BE2C (cell line): ENCODE data around the gene LACTBL1.
"Not testable (repeated sequence)": the region's sequence is repeated elsewhere in the genome, so short reads cannot be mapped to it uniquely, and the experiment has no call there.

Source experiments
- DNase-seq: peaks from one replicate; pipeline ENCODE4 v3.0.0-alpha.2; 2020
- H3K27me3 ChIP-seq: fragments of 250-450 bp; sonication (Bioruptor Pico); 2 replicates; pipeline ENCODE4 v1.5.1; 2020; ENCODE audit warnings: mild to moderate bottlenecking
- H3K36me3 ChIP-seq: fragments of 250-450 bp; sonication (Bioruptor Pico); 2 replicates; pipeline ENCODE4 v1.5.1; 2020; ENCODE audit warnings: mild to moderate bottlenecking
- H3K4me1 ChIP-seq: fragments of 250-450 bp; sonication (Bioruptor Pico); 2 replicates; pipeline ENCODE4 v1.5.1; 2020
- H3K4me3 ChIP-seq: 2 replicates; pipeline ENCODE4 v1.5.1; 2011; ENCODE audit warnings: low read depth, low read length
- H3K9me3 ChIP-seq: fragments of 250-450 bp; sonication (Bioruptor Pico); 2 replicates; pipeline ENCODE4 v1.5.1; 2020
- CTCF ChIP-seq: IDR thresholded peaks from 2 replicates; pipeline ENCODE4 v1.5.1; 2012; ENCODE audit warnings: mild to moderate bottlenecking, low read depth, low read length

LACTBL1 gene

GRCh38 chr1:22955146-22955545, 17.5 kb downstream of the LACTBL1 start:
- DNase-seq = no peak
- Histone ChIP-seq H3K4me3 (no peak overlapping the region), H3K4me1 (no peaks in the 10 kb centered on the region), H3K36me3 (no peaks in the 10 kb centered on the region), H3K9me3 (no peaks in the 10 kb centered on the region), H3K27me3 (peaks cover 18% of the 10 kb centered on the region)
- TF ChIP-seq CTCF = no peak

- Histone ChIP-seq H3K27me3 (peaks cover 18% of the 10 kb centered on the region), H3K9me3 (no peaks in the 10 kb centered on the region), H3K4me1 (no peaks in the 10 kb centered on the region), H3K4me3 (no peak overlapping the region), H3K36me3 (no peaks in the 10 kb centered on the region)
- DNase-seq = no peak
- TF ChIP-seq CTCF = no peak
Observed at GRCh38 chr1:22953740-22954141, 18.9 kb downstream of the LACTBL1 start.

- Histone ChIP-seq H3K4me3 (no peak overlapping the region), H3K4me1 (no peaks in the 10 kb centered on the region), H3K9me3 (no peaks in the 10 kb centered on the region), H3K36me3 (no peaks in the 10 kb centered on the region), H3K27me3 (peaks cover 18% of the 10 kb centered on the region)
- DNase-seq = no peak
- TF ChIP-seq CTCF = no peak
Observed at GRCh38 chr1:22953057-22953739, 19.5 kb downstream of the LACTBL1 start.

- no peak overlapping the region for H3K4me3 ChIP-seq
- no peak for DNase-seq
- H3K27me3 ChIP-seq = peaks cover 18% of the 10 kb centered on the region
- no peaks in the 10 kb centered on the region for H3K4me1 ChIP-seq
- H3K9me3 ChIP-seq = no peaks in the 10 kb centered on the region
- no peak for TF ChIP-seq CTCF
- H3K36me3 ChIP-seq = no peaks in the 10 kb centered on the region
Observed at GRCh38 chr1:22952694-22953056, 20.0 kb downstream of the LACTBL1 start.

GRCh38 chr1:22951796-22952195, 20.9 kb downstream of the LACTBL1 start:
- H3K4me1 ChIP-seq = no peaks in the 10 kb centered on the region
- no peak overlapping the region for H3K4me3 ChIP-seq
- no peak for DNase-seq
- H3K9me3 ChIP-seq = no peaks in the 10 kb centered on the region
- peaks cover 18% of the 10 kb centered on the region for H3K27me3 ChIP-seq
- TF ChIP-seq CTCF = no peak
- no peaks in the 10 kb centered on the region for H3K36me3 ChIP-seq

- Histone ChIP-seq H3K27me3 (peaks cover 18% of the 10 kb centered on the region), H3K36me3 (no peaks in the 10 kb centered on the region), H3K4me3 (no peak overlapping the region), H3K9me3 (no peaks in the 10 kb centered on the region), H3K4me1 (no peaks in the 10 kb centered on the region)
- no peak for DNase-seq
- TF ChIP-seq CTCF = no peak
Observed at GRCh38 chr1:22949822-22950331, 22.8 kb downstream of the LACTBL1 start.

GRCh38 chr1:22945171-22945570, 27.5 kb downstream of the LACTBL1 start:
- not testable (repeated sequence) for DNase-seq, H3K4me3 ChIP-seq, H3K27me3 ChIP-seq

More at GRCh38 chr1:22945171-22945570, 27.5 kb downstream of the LACTBL1 start:
- not testable (repeated sequence) for H3K4me1 ChIP-seq, H3K9me3 ChIP-seq, H3K36me3 ChIP-seq
